Panc1 (cell line): ENCODE measurements around the gene INTS3.

Source experiments
- CTCF ChIP-seq: fragments of 450-650 bp; IDR thresholded peaks from 2 replicates; pipeline ENCODE4 v1.5.1; 2017; ENCODE audit warnings: mild to moderate bottlenecking
- REST ChIP-seq, 2 experiments: IDR thresholded peaks; 2 replicates each; pipeline ENCODE4 v1.6.1; 2011 to 2012; ENCODE audit warnings: low read depth in 2 of 2, control low read depth in 1 of 2, low read length in 1 of 2, mild to moderate bottlenecking in 1 of 2, moderate library complexity in 1 of 2; ENCODE audit not compliant: insufficient read depth in 1 of 2

GRCh38 chr1:153685544-153686340, 42.1 kb upstream of the INTS3 start:
- TF ChIP-seq CTCF (no peak), REST (IDR thresholded peaks at IDR 0.05; ENCODE audit: insufficient read depth in 1 of 2, low read depth in 2 of 2, low read length in 1 of 2) (no peak)
